Mammary epithelial cell (primary cell): ENCODE results near the gene KAZN.

Source experiments
- CTCF ChIP-seq, 2 donors: IDR thresholded peaks in 1 of 2; conservative IDR thresholded peaks in 1 of 2; 2 replicates each; pipeline ENCODE4 v1.5.1; 2011 to 2012; ENCODE audit warnings: inconsistent platforms in 2 of 2, low read length in 2 of 2, mild to moderate bottlenecking in 2 of 2, control low read depth in 1 of 2, low read depth in 1 of 2; ENCODE audit not compliant: insufficient read depth in 1 of 2; ENCODE audit errors: extremely low read depth in 1 of 2
- EZH2 ChIP-seq: IDR thresholded peaks from 2 replicates; pipeline ENCODE4 v1.6.1; 2012; ENCODE audit warnings: low read length, inconsistent platforms, borderline replicate concordance

- no peak for TF ChIP-seq CTCF (conservative IDR thresholded peaks at IDR 0.05 in 1 of 2, IDR thresholded peaks at IDR 0.05 in 1 of 2; ENCODE audit: extremely low read depth in 1 of 2, insufficient read depth in 1 of 2, low read depth in 1 of 2, low read length in 2 of 2)
- TF ChIP-seq EZH2: no peak
Measured at GRCh38 chr1:14791654-14792053, 193.2 kb downstream of the KAZN start.
